ENCODE data around the gene PRDM16.

DNA sequence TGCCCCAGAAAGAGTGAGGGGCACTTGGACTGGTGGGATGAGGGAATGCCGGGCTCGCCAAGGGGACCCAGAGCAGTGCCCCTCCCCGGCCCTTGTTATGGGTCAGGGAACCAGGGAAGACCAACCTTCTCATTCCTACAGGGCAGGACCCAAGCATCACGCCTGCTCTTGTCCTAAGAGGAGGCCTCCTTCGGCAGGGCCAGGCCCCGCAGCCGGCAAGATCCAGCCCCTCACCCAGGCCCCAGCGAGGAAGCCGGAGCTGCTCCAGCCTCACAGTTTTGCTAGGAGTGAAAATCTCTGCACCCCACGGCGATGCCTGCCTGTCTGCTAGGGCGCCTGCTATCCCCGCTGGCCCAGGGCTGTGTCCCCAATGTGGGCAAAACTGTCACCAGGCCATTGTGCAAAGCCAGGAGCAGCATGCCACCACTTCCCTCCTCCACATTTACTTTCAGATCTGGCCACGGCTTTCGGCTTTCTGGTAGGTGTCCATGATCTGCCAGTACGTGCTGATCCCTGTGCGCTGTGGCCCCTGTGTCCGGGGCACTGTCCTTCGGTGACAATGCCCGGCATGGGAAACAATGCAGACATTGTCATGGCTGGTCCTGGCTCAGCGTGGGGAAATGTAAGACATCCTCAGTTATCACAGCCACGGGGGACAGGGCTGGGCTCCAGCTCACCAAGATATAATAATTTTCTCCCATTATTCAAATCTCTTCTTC, 38.2 kb upstream of the PRDM16 start:
- TF ChIP-seq NANOG (IDR thresholded peaks at IDR 0.05; ENCODE audit: borderline replicate concordance), result no peak
- TF ChIP-seq, protein P1, sequence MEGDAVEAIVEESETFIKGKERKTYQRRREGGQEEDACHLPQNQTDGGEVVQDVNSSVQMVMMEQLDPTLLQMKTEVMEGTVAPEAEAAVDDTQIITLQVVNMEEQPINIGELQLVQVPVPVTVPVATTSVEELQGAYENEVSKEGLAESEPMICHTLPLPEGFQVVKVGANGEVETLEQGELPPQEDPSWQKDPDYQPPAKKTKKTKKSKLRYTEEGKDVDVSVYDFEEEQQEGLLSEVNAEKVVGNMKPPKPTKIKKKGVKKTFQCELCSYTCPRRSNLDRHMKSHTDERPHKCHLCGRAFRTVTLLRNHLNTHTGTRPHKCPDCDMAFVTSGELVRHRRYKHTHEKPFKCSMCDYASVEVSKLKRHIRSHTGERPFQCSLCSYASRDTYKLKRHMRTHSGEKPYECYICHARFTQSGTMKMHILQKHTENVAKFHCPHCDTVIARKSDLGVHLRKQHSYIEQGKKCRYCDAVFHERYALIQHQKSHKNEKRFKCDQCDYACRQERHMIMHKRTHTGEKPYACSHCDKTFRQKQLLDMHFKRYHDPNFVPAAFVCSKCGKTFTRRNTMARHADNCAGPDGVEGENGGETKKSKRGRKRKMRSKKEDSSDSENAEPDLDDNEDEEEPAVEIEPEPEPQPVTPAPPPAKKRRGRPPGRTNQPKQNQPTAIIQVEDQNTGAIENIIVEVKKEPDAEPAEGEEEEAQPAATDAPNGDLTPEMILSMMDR (conservative IDR thresholded peaks at IDR 0.05; ENCODE audit: low read depth in 2 of 2), result no peak

Data from GM23338 (cell line).